Measurements from ENCODE around the gene MS4A15.

MS4A15 gene

GRCh38 chr11:60781981-60782316, 25.3 kb downstream of the MS4A15 start:
- Histone ChIP-seq H3K4ac (ENCODE audit: low read length) (no peak overlapping the region), H2AFZ (ENCODE audit: low read length) (no peak overlapping the region), H4K8ac (ENCODE audit: low read depth, low read length) (no peak overlapping the region), H2AK5ac (ENCODE audit: low read depth, low read length) (no peak overlapping the region), H3K9me3 (replicated peaks in 1 of 2; ENCODE audit: control insufficient read depth in 2 of 2, insufficient read depth in 1 of 2, low read depth in 1 of 2, low read length in 2 of 2) (no peaks in the 10 kb centered on the region), H3K79me1 (ENCODE audit: low read depth, low read length) (no peaks in the 10 kb centered on the region), H2BK15ac (ENCODE audit: low read length) (no peak overlapping the region), H3K9ac (ENCODE audit: low read depth, low read length, poor library complexity) (no peak overlapping the region), H4K91ac (ENCODE audit: low read depth, low read length, poor library complexity) (no peak overlapping the region), H3K18ac (ENCODE audit: low read length) (no peak overlapping the region), H3K4me3 (ENCODE audit: low read length in 2 of 2) (no peak overlapping the region), H3K36me3 (replicated peaks in 1 of 2; ENCODE audit: control insufficient read depth in 2 of 2, insufficient read depth in 2 of 2, low read length in 2 of 2) (no peaks in the 10 kb centered on the region), H3K27ac (replicated peaks; ENCODE audit: low read length) (no peak overlapping the region), H3K4me2 (ENCODE audit: insufficient read depth, low read length, poor library complexity, severe bottlenecking) (no peak overlapping the region), H2BK12ac (ENCODE audit: low read length) (no peak overlapping the region), H3K23ac (ENCODE audit: low read depth, low read length, poor library complexity) (no peak overlapping the region), H3K4me1 (ENCODE audit: control insufficient read depth in 2 of 2, insufficient read depth in 1 of 2, low read depth in 1 of 2, low read length in 2 of 2) (peaks cover 0 to 3% of the 10 kb centered on the region in 2 donors), H3K14ac (ENCODE audit: low read length) (no peak overlapping the region), H2BK120ac (ENCODE audit: low read depth, low read length) (no peak overlapping the region), H2BK5ac (ENCODE audit: low read length) (no peak overlapping the region), H3K27me3 (ENCODE audit: control insufficient read depth in 3 of 3, insufficient read depth in 3 of 3, low read depth in 1 of 3, low read length in 3 of 3) (no peaks in the 10 kb centered on the region)
- DNase-seq (ENCODE audit: low spot score), result no peak
- WGBS, 2 donors (ENCODE audit: extremely low coverage in 2 of 2, insufficient read length in 2 of 2, insufficient replicate concordance in 1 of 2), result no CpG with 5 or more reads among the region's 4 CpGs

GRCh38 chr11:60782393-60783140, 25.9 kb downstream of the MS4A15 start:
- no peak overlapping the region for H3K14ac ChIP-seq (ENCODE audit: low read length)
- H4K8ac ChIP-seq (ENCODE audit: low read depth, low read length), result no peak overlapping the region
- no CpG with 5 or more reads among the region's 12 CpGs for WGBS, 2 donors (ENCODE audit: extremely low coverage in 2 of 2, insufficient read length in 2 of 2, insufficient replicate concordance in 1 of 2)

GRCh38 chr11:60783141-60783484, 26.4 kb downstream of the MS4A15 start:
- Histone ChIP-seq H3K4me1 (ENCODE audit: control insufficient read depth in 2 of 2, insufficient read depth in 1 of 2, low read depth in 1 of 2, low read length in 2 of 2) (peaks cover 0 to 3% of the 10 kb centered on the region in 2 donors), H3K4me2 (ENCODE audit: insufficient read depth, low read length, poor library complexity, severe bottlenecking) (no peak overlapping the region), H2AFZ (ENCODE audit: low read length) (no peak overlapping the region), H4K8ac (ENCODE audit: low read depth, low read length) (no peak overlapping the region), H2BK12ac (ENCODE audit: low read length) (no peak overlapping the region), H3K27ac (replicated peaks; ENCODE audit: low read length) (no peak overlapping the region), H3K9me3 (replicated peaks in 1 of 2; ENCODE audit: control insufficient read depth in 2 of 2, insufficient read depth in 1 of 2, low read depth in 1 of 2, low read length in 2 of 2) (no peaks in the 10 kb centered on the region), H3K27me3 (ENCODE audit: control insufficient read depth in 3 of 3, insufficient read depth in 3 of 3, low read depth in 1 of 3, low read length in 3 of 3) (no peaks in the 10 kb centered on the region), H3K9ac (ENCODE audit: low read depth, low read length, poor library complexity) (no peak overlapping the region), H3K36me3 (replicated peaks in 1 of 2; ENCODE audit: control insufficient read depth in 2 of 2, insufficient read depth in 2 of 2, low read length in 2 of 2) (no peaks in the 10 kb centered on the region), H2AK5ac (ENCODE audit: low read depth, low read length) (no peak overlapping the region), H2BK120ac (ENCODE audit: low read depth, low read length) (no peak overlapping the region), H3K4ac (ENCODE audit: low read length) (no peak overlapping the region), H2BK15ac (ENCODE audit: low read length) (no peak overlapping the region), H3K18ac (ENCODE audit: low read length) (no peak overlapping the region), H3K4me3 (ENCODE audit: low read length in 2 of 2) (no peak overlapping the region), H4K91ac (ENCODE audit: low read depth, low read length, poor library complexity) (no peak overlapping the region), H3K79me1 (ENCODE audit: low read depth, low read length) (no peaks in the 10 kb centered on the region), H3K14ac (ENCODE audit: low read length) (no peak overlapping the region), H2BK5ac (ENCODE audit: low read length) (no peak overlapping the region), H3K23ac (ENCODE audit: low read depth, low read length, poor library complexity) (no peak overlapping the region)
- no peak for DNase-seq (ENCODE audit: low spot score)
- no CpG with 5 or more reads among the region's 8 CpGs for WGBS, 2 donors (ENCODE audit: extremely low coverage in 2 of 2, insufficient read length in 2 of 2, insufficient replicate concordance in 1 of 2)

More at GRCh38 chr11:60782393-60783140, 25.9 kb downstream of the MS4A15 start:
- H3K79me1 ChIP-seq (ENCODE audit: low read depth, low read length), result no peaks in the 10 kb centered on the region
- no peak overlapping the region for H2BK5ac ChIP-seq (ENCODE audit: low read length)
- H3K18ac ChIP-seq (ENCODE audit: low read length), result no peak overlapping the region
- no peak overlapping the region for H2BK15ac ChIP-seq (ENCODE audit: low read length)
- peaks cover 0 to 3% of the 10 kb centered on the region in 2 donors for H3K4me1 ChIP-seq (ENCODE audit: control insufficient read depth in 2 of 2, insufficient read depth in 1 of 2, low read depth in 1 of 2, low read length in 2 of 2)
- no peaks in the 10 kb centered on the region for H3K9me3 ChIP-seq (replicated peaks in 1 of 2; ENCODE audit: control insufficient read depth in 2 of 2, insufficient read depth in 1 of 2, low read depth in 1 of 2, low read length in 2 of 2)
- no peak overlapping the region for H3K4me3 ChIP-seq (ENCODE audit: low read length in 2 of 2)
- H2AFZ ChIP-seq (ENCODE audit: low read length), result no peak overlapping the region
- H2BK12ac ChIP-seq (ENCODE audit: low read length), result no peak overlapping the region
- H3K4ac ChIP-seq (ENCODE audit: low read length), result no peak overlapping the region
- no peaks in the 10 kb centered on the region for H3K27me3 ChIP-seq (ENCODE audit: control insufficient read depth in 3 of 3, insufficient read depth in 3 of 3, low read depth in 1 of 3, low read length in 3 of 3)
- H3K36me3 ChIP-seq (replicated peaks in 1 of 2; ENCODE audit: control insufficient read depth in 2 of 2, insufficient read depth in 2 of 2, low read length in 2 of 2), result no peaks in the 10 kb centered on the region
- H2AK5ac ChIP-seq (ENCODE audit: low read depth, low read length), result no peak overlapping the region
- no peak overlapping the region for H3K4me2 ChIP-seq (ENCODE audit: insufficient read depth, low read length, poor library complexity, severe bottlenecking)
- H4K91ac ChIP-seq (ENCODE audit: low read depth, low read length, poor library complexity), result no peak overlapping the region
- H3K27ac ChIP-seq (replicated peaks; ENCODE audit: low read length), result no peak overlapping the region
- no peak overlapping the region for H2BK120ac ChIP-seq (ENCODE audit: low read depth, low read length)
- DNase-seq (ENCODE audit: low spot score), result no peak
- no peak overlapping the region for H3K9ac ChIP-seq (ENCODE audit: low read depth, low read length, poor library complexity)
- no peak overlapping the region for H3K23ac ChIP-seq (ENCODE audit: low read depth, low read length, poor library complexity)

GRCh38 chr11:60783911-60784310, 27.2 kb downstream of the MS4A15 start:
- H3K14ac ChIP-seq (ENCODE audit: low read length), result no peak overlapping the region
- no peak for DNase-seq (ENCODE audit: low spot score)
- no peak overlapping the region for H2AFZ ChIP-seq (ENCODE audit: low read length)
- H3K27ac ChIP-seq (replicated peaks; ENCODE audit: low read length), result no peak overlapping the region
- H2AK5ac ChIP-seq (ENCODE audit: low read depth, low read length), result no peak overlapping the region
- no peak overlapping the region for H3K4me2 ChIP-seq (ENCODE audit: insufficient read depth, low read length, poor library complexity, severe bottlenecking)
- no peaks in the 10 kb centered on the region for H3K36me3 ChIP-seq (replicated peaks in 1 of 2; ENCODE audit: control insufficient read depth in 2 of 2, insufficient read depth in 2 of 2, low read length in 2 of 2)
- H3K79me1 ChIP-seq (ENCODE audit: low read depth, low read length), result no peaks in the 10 kb centered on the region
- no peaks in the 10 kb centered on the region for H3K27me3 ChIP-seq (ENCODE audit: control insufficient read depth in 3 of 3, insufficient read depth in 3 of 3, low read depth in 1 of 3, low read length in 3 of 3)
- no peak overlapping the region for H3K18ac ChIP-seq (ENCODE audit: low read length)
- H2BK12ac ChIP-seq (ENCODE audit: low read length), result no peak overlapping the region
- no peaks in the 10 kb centered on the region for H3K9me3 ChIP-seq (replicated peaks in 1 of 2; ENCODE audit: control insufficient read depth in 2 of 2, insufficient read depth in 1 of 2, low read depth in 1 of 2, low read length in 2 of 2)
- H2BK120ac ChIP-seq (ENCODE audit: low read depth, low read length), result no peak overlapping the region
- peaks cover 0 to 3% of the 10 kb centered on the region in 2 donors for H3K4me1 ChIP-seq (ENCODE audit: control insufficient read depth in 2 of 2, insufficient read depth in 1 of 2, low read depth in 1 of 2, low read length in 2 of 2)
- no peak overlapping the region for H2BK15ac ChIP-seq (ENCODE audit: low read length)
- H4K91ac ChIP-seq (ENCODE audit: low read depth, low read length, poor library complexity), result no peak overlapping the region
- H3K4ac ChIP-seq (ENCODE audit: low read length), result no peak overlapping the region
- no peak overlapping the region for H3K4me3 ChIP-seq (ENCODE audit: low read length in 2 of 2)
- no peak overlapping the region for H4K8ac ChIP-seq (ENCODE audit: low read depth, low read length)
- H3K23ac ChIP-seq (ENCODE audit: low read depth, low read length, poor library complexity), result no peak overlapping the region
- WGBS, 2 donors (ENCODE audit: extremely low coverage in 2 of 2, insufficient read length in 2 of 2, insufficient replicate concordance in 1 of 2), result no CpG with 5 or more reads among the region's 7 CpGs
- H3K9ac ChIP-seq (ENCODE audit: low read depth, low read length, poor library complexity), result no peak overlapping the region
- no peak overlapping the region for H2BK5ac ChIP-seq (ENCODE audit: low read length)

Data from neuronal stem cell (in vitro differentiated cells).